Thyroid gland (tissue), 4 donors: ENCODE measurements around the gene PHLDB3.

ENCODE experiments used
- POLR2A ChIP-seq, 2 donors: fragments of 450-650 bp; IDR thresholded peaks; one replicate each; pipeline ENCODE4 v1.6.1; 2017; ENCODE audit warnings: antibody characterized with exemption in 2 of 2, mild to moderate bottlenecking in 2 of 2, moderate library complexity in 1 of 2
- TF ChIP-seq, protein P1 (sequence below), 6 experiments: fragments of 200-600 bp in 3 of 6; fragments of 450-650 bp in 3 of 6; sonication (generic) in 3 of 6; IDR thresholded peaks; one replicate each; pipeline ENCODE4 v1.5.1; 2016 to 2019; ENCODE audit warnings: antibody characterized with exemption in 6 of 6, mild to moderate bottlenecking in 2 of 6, inconsistent platforms in 1 of 6, moderate library complexity in 1 of 6

DNA sequence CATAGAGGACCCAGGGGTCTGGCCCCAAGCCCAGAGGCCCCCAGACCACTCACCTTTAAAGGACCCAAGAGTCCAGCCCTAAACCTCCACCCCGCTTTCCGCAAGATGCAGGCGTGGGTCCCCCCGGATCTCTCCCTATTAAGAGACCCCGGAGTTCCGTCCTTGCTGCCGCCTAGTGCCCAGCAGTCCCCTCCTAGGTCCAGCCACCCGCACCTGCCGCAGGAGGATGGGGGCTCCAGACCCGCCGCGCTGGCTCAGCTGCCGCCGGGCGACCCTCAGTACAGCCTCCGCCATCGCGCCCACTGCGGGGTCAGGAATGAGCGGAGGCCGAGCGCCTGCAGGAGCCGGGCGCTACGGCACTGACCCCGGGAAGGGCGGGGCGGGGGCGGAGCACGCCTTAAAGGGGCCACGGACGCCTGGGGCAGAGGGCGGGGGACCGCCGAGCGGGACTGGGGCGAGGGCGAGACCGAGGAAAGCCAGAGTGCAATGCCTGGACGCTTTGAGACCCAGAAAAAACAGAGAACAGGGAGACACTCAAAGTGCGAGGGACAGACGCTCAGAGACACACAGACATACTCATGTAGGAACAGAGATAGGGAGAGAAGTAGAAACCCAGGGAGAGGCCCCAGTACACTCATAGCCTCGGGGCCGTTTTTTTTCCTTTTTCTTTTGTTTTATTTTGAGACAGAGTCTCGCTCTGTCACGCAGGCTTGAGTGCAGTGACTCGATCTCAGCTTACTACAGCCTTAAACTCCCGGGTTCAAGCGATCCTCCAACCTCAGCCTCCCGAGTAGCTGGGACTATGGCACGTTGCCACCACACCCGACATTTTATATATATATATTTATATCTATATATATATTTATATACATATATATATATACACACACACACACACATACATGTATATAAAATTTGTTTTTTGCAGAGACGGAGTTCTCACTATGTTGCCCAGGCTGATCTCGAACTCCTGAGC lies 22.6 kb upstream of the PHLDB3 start, which contains the start of gene ETHE1:
- TF ChIP-seq, protein P1, sequence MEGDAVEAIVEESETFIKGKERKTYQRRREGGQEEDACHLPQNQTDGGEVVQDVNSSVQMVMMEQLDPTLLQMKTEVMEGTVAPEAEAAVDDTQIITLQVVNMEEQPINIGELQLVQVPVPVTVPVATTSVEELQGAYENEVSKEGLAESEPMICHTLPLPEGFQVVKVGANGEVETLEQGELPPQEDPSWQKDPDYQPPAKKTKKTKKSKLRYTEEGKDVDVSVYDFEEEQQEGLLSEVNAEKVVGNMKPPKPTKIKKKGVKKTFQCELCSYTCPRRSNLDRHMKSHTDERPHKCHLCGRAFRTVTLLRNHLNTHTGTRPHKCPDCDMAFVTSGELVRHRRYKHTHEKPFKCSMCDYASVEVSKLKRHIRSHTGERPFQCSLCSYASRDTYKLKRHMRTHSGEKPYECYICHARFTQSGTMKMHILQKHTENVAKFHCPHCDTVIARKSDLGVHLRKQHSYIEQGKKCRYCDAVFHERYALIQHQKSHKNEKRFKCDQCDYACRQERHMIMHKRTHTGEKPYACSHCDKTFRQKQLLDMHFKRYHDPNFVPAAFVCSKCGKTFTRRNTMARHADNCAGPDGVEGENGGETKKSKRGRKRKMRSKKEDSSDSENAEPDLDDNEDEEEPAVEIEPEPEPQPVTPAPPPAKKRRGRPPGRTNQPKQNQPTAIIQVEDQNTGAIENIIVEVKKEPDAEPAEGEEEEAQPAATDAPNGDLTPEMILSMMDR (IDR thresholded peaks at IDR 0.05): peak in 1 of 6 experiments; percentile 13
- TF ChIP-seq POLR2A (IDR thresholded peaks at IDR 0.05): peak; percentile 10 to 85
